Neuronal stem cell (in vitro differentiated cells): ENCODE data around the gene PXDN.

Experiments
- DNase-seq: peaks from one replicate; pipeline ENCODE4 v3.0.0-alpha.2; 2013; ENCODE audit warnings: low spot score
- H2AFZ ChIP-seq: one replicate; pipeline ENCODE4 v1.6.1; 2013; ENCODE audit warnings: mild to moderate bottlenecking, low read length, inconsistent platforms
- H2AK5ac ChIP-seq: 2 replicates; pipeline ENCODE4 v1.6.1; 2013; ENCODE audit warnings: low read depth, mild to moderate bottlenecking, inconsistent platforms, low read length, moderate library complexity, mixed read lengths
- H2BK120ac ChIP-seq: 2 replicates; pipeline ENCODE4 v1.6.1; 2013; ENCODE audit warnings: low read depth, mild to moderate bottlenecking, inconsistent platforms, low read length, moderate library complexity, mixed read lengths
- H2BK12ac ChIP-seq: one replicate; pipeline ENCODE4 v1.6.1; 2013; ENCODE audit warnings: low read length, inconsistent platforms
- H2BK15ac ChIP-seq: 2 replicates; pipeline ENCODE4 v1.6.1; 2013; ENCODE audit warnings: mild to moderate bottlenecking, low read length, inconsistent platforms, mixed read lengths
- H2BK5ac ChIP-seq: one replicate; pipeline ENCODE4 v1.6.1; 2013; ENCODE audit warnings: inconsistent platforms, mild to moderate bottlenecking, low read length, moderate library complexity
- H3K14ac ChIP-seq: one replicate; pipeline ENCODE4 v1.6.1; 2013; ENCODE audit warnings: low read length, inconsistent platforms
- H3K18ac ChIP-seq: 2 replicates; pipeline ENCODE4 v1.6.1; 2013; ENCODE audit warnings: low read length, inconsistent platforms
- H3K23ac ChIP-seq: 2 replicates; pipeline ENCODE4 v1.6.1; 2013; ENCODE audit warnings: low read depth, mild to moderate bottlenecking, mixed read lengths, low read length, inconsistent platforms; ENCODE audit not compliant: poor library complexity
- H3K27ac ChIP-seq: replicated peaks from 3 replicates; pipeline ENCODE4 v1.5.1; 2013; ENCODE audit warnings: low read length, inconsistent platforms
- H3K27me3 ChIP-seq, 3 experiments: 2 replicates each; pipeline ENCODE4 v1.6.1; 2013; ENCODE audit warnings: low read length in 3 of 3, mild to moderate bottlenecking in 2 of 3, inconsistent platforms in 1 of 3, low read depth in 1 of 3, mixed read lengths in 1 of 3, moderate library complexity in 1 of 3; ENCODE audit not compliant: control insufficient read depth in 3 of 3, insufficient read depth in 3 of 3
- H3K36me3 ChIP-seq, 2 donors: replicated peaks in 1 of 2; 2 replicates each; pipeline ENCODE4 v1.6.1; 2013; ENCODE audit warnings: low read length in 2 of 2; ENCODE audit not compliant: control insufficient read depth in 2 of 2, insufficient read depth in 2 of 2
- H3K4ac ChIP-seq: 2 replicates; pipeline ENCODE4 v1.6.1; 2013; ENCODE audit warnings: inconsistent platforms, mild to moderate bottlenecking, low read length, moderate library complexity
- H3K4me1 ChIP-seq, 2 donors: 1 replicate in 1 of 2; 2 replicates in 1 of 2; pipeline ENCODE4 v1.6.1; 2013; ENCODE audit warnings: low read length in 2 of 2, low read depth in 1 of 2; ENCODE audit not compliant: control insufficient read depth in 2 of 2, insufficient read depth in 1 of 2
- H3K4me2 ChIP-seq: one replicate; pipeline ENCODE4 v1.6.1; 2013; ENCODE audit warnings: mild to moderate bottlenecking, low read length, inconsistent platforms; ENCODE audit not compliant: insufficient read depth, poor library complexity, severe bottlenecking
- H3K4me3 ChIP-seq, 2 donors: 2 replicates each; pipeline ENCODE4 v1.5.1; 2013; ENCODE audit warnings: low read length in 2 of 2, mild to moderate bottlenecking in 2 of 2, inconsistent platforms in 1 of 2, moderate library complexity in 1 of 2
- H3K79me1 ChIP-seq: one replicate; pipeline ENCODE4 v1.6.1; 2013; ENCODE audit warnings: low read depth, mild to moderate bottlenecking, inconsistent platforms, low read length, moderate library complexity
- H3K9ac ChIP-seq: one replicate; pipeline ENCODE4 v1.6.1; 2013; ENCODE audit warnings: mild to moderate bottlenecking, low read depth, low read length, inconsistent platforms; ENCODE audit not compliant: poor library complexity
- H3K9me3 ChIP-seq, 2 donors: replicated peaks in 1 of 2; 2 replicates each; pipeline versions ENCODE3 to v1.6.1; 2013; ENCODE audit warnings: low read length in 2 of 2, mild to moderate bottlenecking in 2 of 2, inconsistent platforms in 1 of 2, low read depth in 1 of 2, mixed read lengths in 1 of 2, moderate library complexity in 1 of 2; ENCODE audit not compliant: control insufficient read depth in 2 of 2, insufficient read depth in 1 of 2
- H4K8ac ChIP-seq: one replicate; pipeline ENCODE4 v1.6.1; 2013; ENCODE audit warnings: low read depth, mild to moderate bottlenecking, inconsistent platforms, low read length, moderate library complexity
- H4K91ac ChIP-seq: one replicate; pipeline ENCODE4 v1.6.1; 2013; ENCODE audit warnings: low read length, low read depth, mild to moderate bottlenecking, inconsistent platforms; ENCODE audit not compliant: poor library complexity
- WGBS, 2 donors: extraction: QIAGEN DNeasy Blood & Tissue Kit; methylation state at CpG; one replicate each; pipeline ENCODE4 v1.1.7; 2013; ENCODE audit warnings: missing lambda C conversion rate in 2 of 2, mixed read lengths in 1 of 2; ENCODE audit not compliant: insufficient read length in 2 of 2, insufficient replicate concordance in 1 of 2; ENCODE audit errors: extremely low coverage in 2 of 2; 5-methylcytosine and 5-hydroxymethylcytosine counted together

Gene PXDN

DNA sequence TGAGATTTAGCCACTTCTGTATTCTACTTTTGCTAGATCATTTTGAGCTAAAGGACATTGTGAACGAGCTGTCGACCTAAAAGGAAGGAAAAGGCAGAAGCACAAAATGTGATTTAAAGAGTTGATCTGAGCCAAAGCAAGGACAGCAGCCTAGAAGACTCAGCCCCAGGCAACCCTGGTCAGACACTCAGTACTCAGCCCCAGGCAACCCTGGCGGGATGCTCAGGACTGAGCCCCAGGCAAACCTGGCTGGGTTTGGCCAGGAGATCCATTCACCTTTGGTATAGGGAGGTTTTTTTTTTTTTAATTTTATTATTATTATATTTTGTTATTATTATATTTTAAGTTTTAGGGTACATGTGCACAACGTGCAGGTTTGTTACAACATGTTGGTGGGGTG is 34.3 kb upstream of the PXDN start:
- H3K4ac ChIP-seq: no peak overlapping the region
- H3K9me3 ChIP-seq: no peaks in the 10 kb centered on the region
- H2BK120ac ChIP-seq: no peak overlapping the region
- no peak overlapping the region for H3K4me2 ChIP-seq
- H3K27ac ChIP-seq: no peak overlapping the region
- H3K4me3 ChIP-seq: no peak overlapping the region
- H3K79me1 ChIP-seq: no peaks in the 10 kb centered on the region
- H3K18ac ChIP-seq: no peak overlapping the region
- H2AFZ ChIP-seq: no peak overlapping the region
- H4K8ac ChIP-seq: no peak overlapping the region
- H3K14ac ChIP-seq: no peak overlapping the region
- H3K36me3 ChIP-seq: no peaks in the 10 kb centered on the region
- H2BK15ac ChIP-seq: no peak overlapping the region
- peaks cover 0 to 2% of the 10 kb centered on the region in 2 donors for H3K4me1 ChIP-seq
- H2BK5ac ChIP-seq: no peak overlapping the region
- H3K27me3 ChIP-seq: no peaks in the 10 kb centered on the region
- no CpG with 5 or more reads among the region's 4 CpGs for WGBS, 2 donors
- no peak overlapping the region for H2BK12ac ChIP-seq
- no peak for DNase-seq
- no peak overlapping the region for H4K91ac ChIP-seq
- H2AK5ac ChIP-seq: no peak overlapping the region
- H3K9ac ChIP-seq: no peak overlapping the region
- H3K23ac ChIP-seq: no peak overlapping the region

DNA sequence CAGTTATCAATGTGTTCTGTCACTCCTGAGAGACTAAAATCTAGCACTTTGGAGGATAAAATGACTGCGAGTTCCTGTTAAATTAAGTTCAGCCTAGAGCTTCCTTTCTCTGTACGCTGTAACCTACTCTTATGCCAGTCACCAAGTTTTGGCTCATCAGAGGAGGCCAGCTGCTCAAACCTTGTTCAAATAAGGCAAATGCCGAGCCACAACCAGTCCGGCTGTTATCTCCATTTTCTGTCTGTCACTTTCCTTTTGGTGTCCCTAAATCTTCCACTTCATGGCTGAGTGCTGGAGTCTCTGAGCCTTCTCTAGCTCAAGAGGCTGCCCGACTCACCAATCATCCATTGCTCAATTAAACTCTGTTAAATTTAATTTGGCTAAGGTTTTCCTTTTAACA is 33.5 kb upstream of the PXDN start:
- Histone ChIP-seq H3K4me2 (no peak overlapping the region), H2AK5ac (no peak overlapping the region), H3K14ac (no peak overlapping the region), H3K36me3 (no peaks in the 10 kb centered on the region), H3K4ac (no peak overlapping the region), H3K79me1 (no peaks in the 10 kb centered on the region), H3K27ac (no peak overlapping the region), H4K91ac (no peak overlapping the region), H4K8ac (no peak overlapping the region), H3K23ac (no peak overlapping the region), H3K9ac (no peak overlapping the region), H2AFZ (no peak overlapping the region), H3K4me3 (no peak overlapping the region), H3K18ac (no peak overlapping the region), H2BK120ac (no peak overlapping the region), H2BK12ac (no peak overlapping the region), H2BK5ac (no peak overlapping the region), H3K4me1 (peaks cover 0 to 2% of the 10 kb centered on the region in 2 donors), H2BK15ac (no peak overlapping the region), H3K9me3 (no peaks in the 10 kb centered on the region), H3K27me3 (no peaks in the 10 kb centered on the region)
- WGBS, 2 donors: no CpG with 5 or more reads among the region's 5 CpGs
- DNase-seq: no peak

DNA sequence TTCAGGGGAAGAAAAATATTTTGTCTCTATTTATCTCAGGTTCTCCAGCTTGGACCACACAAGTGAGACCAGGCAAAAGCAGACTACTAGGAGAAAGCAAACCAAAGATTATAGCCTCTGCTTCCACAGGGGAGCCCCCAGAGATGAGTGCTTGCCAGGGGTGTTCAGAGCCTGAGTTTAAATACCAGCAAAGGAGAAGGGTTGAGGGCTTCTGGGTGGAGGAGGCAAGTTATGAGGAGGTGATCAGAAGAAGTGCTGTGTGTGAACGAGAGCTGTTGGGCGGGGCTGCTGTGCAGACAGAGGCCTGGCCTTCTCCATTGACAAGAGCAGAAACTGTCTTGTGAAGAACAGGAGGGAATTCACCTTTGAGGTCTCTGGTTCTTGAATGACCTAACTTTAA is 32.8 kb upstream of the PXDN start:
- H4K8ac ChIP-seq: no peak overlapping the region
- no peaks in the 10 kb centered on the region for H3K79me1 ChIP-seq
- H3K23ac ChIP-seq: no peak overlapping the region
- no peak for DNase-seq
- no peak overlapping the region for H3K4ac ChIP-seq
- no peak overlapping the region for H2AFZ ChIP-seq
- H2BK5ac ChIP-seq: no peak overlapping the region
- no peaks in the 10 kb centered on the region for H3K27me3 ChIP-seq
- no peaks in the 10 kb centered on the region for H3K36me3 ChIP-seq
- H3K9me3 ChIP-seq: no peaks in the 10 kb centered on the region
- H2BK120ac ChIP-seq: no peak overlapping the region
- H2BK15ac ChIP-seq: no peak overlapping the region
- H3K9ac ChIP-seq: no peak overlapping the region
- no peak overlapping the region for H2BK12ac ChIP-seq
- no peak overlapping the region for H4K91ac ChIP-seq
- no CpG with 5 or more reads among the region's 2 CpGs for WGBS, 2 donors
- no peak overlapping the region for H3K18ac ChIP-seq
- H3K4me3 ChIP-seq: no peak overlapping the region
- no peak overlapping the region for H3K27ac ChIP-seq
- H3K4me2 ChIP-seq: no peak overlapping the region
- no peak overlapping the region for H3K14ac ChIP-seq
- H2AK5ac ChIP-seq: no peak overlapping the region
- peaks cover 0 to 2% of the 10 kb centered on the region in 2 donors for H3K4me1 ChIP-seq

DNA sequence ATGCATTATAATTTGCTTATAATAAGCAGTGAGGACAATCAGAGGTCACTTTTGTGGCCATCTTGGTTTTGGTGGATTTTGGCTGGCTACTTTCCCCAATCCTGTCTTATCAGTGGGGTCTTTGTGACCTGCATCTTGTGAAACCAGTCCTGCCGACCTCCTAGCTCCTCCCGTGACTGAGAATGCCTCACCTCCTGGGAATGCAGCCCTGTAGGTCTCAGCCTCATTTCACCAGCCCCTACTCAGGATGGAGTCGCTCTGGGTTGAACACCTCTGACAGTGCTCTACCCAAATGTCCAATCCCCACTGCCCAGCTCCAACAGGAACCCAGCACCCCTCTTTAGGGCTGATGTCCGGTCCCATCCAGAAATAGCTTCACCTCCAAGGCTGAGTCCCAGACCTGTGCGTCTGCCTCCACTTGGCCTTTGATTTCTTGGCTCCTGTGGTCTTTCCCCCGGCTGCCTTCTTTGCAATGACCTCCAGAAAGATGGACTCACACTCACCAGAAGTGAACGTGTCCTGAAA is 31.3 kb upstream of the PXDN start:
- DNase-seq: no peak
- WGBS, 2 donors: no CpG with 5 or more reads among the region's 7 CpGs

More for the DNA sequence above, 31.3 kb upstream of the PXDN start:
- H3K4me3 ChIP-seq: no peak overlapping the region
- no peak overlapping the region for H3K23ac ChIP-seq
- no peaks in the 10 kb centered on the region for H3K27me3 ChIP-seq
- H3K4me2 ChIP-seq: no peak overlapping the region
- no peaks in the 10 kb centered on the region for H3K79me1 ChIP-seq
- peaks cover 0 to 2% of the 10 kb centered on the region in 2 donors for H3K4me1 ChIP-seq
- H3K14ac ChIP-seq: no peak overlapping the region
- H3K18ac ChIP-seq: no peak overlapping the region
- no peak overlapping the region for H3K27ac ChIP-seq
- no peak overlapping the region for H2BK5ac ChIP-seq
- no peak overlapping the region for H2AK5ac ChIP-seq
- no peak overlapping the region for H4K91ac ChIP-seq
- no peak overlapping the region for H3K4ac ChIP-seq
- H2BK120ac ChIP-seq: no peak overlapping the region
- no peaks in the 10 kb centered on the region for H3K36me3 ChIP-seq
- no peak overlapping the region for H2BK15ac ChIP-seq
- H2BK12ac ChIP-seq: no peak overlapping the region
- H2AFZ ChIP-seq: no peak overlapping the region
- no peak overlapping the region for H3K9ac ChIP-seq
- no peaks in the 10 kb centered on the region for H3K9me3 ChIP-seq
- no peak overlapping the region for H4K8ac ChIP-seq
